Right ventricle myocardium superior (tissue), 1 donor: ENCODE measurements around the gene DHPS. TPM values are rescaled to one million over a fixed set of nuclear protein-coding genes. Genes with fewer than 3 reads are reported as not detected.

Source experiments
- total RNA-seq: library from RNA; stranded (reverse); fragmentation: NEBNext Ultra II Directional; extraction: Animal tissue kit (Norgen Biotek cat#: 25700); gene quantifications from one replicate; pipeline ENCODE4 v1.2.1, GENCODE V29; 2021
- donor health status: DM: no; HTN: yes; CAD: no; lungs with severe emphysema.

The DHPS gene
- total RNA-seq, 1 donor from 2014 or later = 42.9 TPM

Other genes starting within 250 kb of the DHPS start
- gene ZNF443, start 240.9 kb downstream of the DHPS start, total RNA-seq = 1.6 TPM
- gene ZNF709, start 197.1 kb downstream of the DHPS start, total RNA-seq = 1.4 TPM
- 9.9 TPM for gene ZNF564, start 130.4 kb downstream of the DHPS start, total RNA-seq
- 3.9 TPM for gene ZNF490, start 71.1 kb downstream of the DHPS start, total RNA-seq
- 14.5 TPM for gene ZNF791, start 71.0 kb downstream of the DHPS start, total RNA-seq
- gene MAN2B1, start 15.1 kb downstream of the DHPS start, total RNA-seq = 33.2 TPM
- gene WDR83, start 15.1 kb downstream of the DHPS start, total RNA-seq = 6.5 TPM
- gene GNG14, start 6.1 kb upstream of the DHPS start, total RNA-seq = not detected
- gene FBXW9, start 14.8 kb upstream of the DHPS start, total RNA-seq = 2.0 TPM
- 30.9 TPM for gene TNPO2, start 42.1 kb upstream of the DHPS start, total RNA-seq
- gene TRIR, start 52.8 kb upstream of the DHPS start, total RNA-seq = 117 TPM
- 60.7 TPM for gene GET3, start 55.6 kb upstream of the DHPS start, total RNA-seq
- not detected for gene BEST2, start 69.9 kb upstream of the DHPS start, total RNA-seq
- gene HOOK2, start 93.7 kb upstream of the DHPS start, total RNA-seq = 43.6 TPM
- 23.9 TPM for gene JUNB, start 109.6 kb upstream of the DHPS start, total RNA-seq
- 684 TPM for gene PRDX2, start 119.9 kb upstream of the DHPS start, total RNA-seq
- 1.6 TPM for gene THSD8, start 120.2 kb upstream of the DHPS start, total RNA-seq
- gene RNASEH2A, start 124.7 kb upstream of the DHPS start, total RNA-seq = 6.3 TPM
- not detected for gene RTBDN, start 152.7 kb upstream of the DHPS start, total RNA-seq
- not detected for gene MAST1, start 156.6 kb upstream of the DHPS start, total RNA-seq
- 16.9 TPM for gene DNASE2, start 199.6 kb upstream of the DHPS start, total RNA-seq
- gene KLF1, start 205.3 kb upstream of the DHPS start, total RNA-seq = not detected
- 39.5 TPM for gene GCDH, start 209.3 kb upstream of the DHPS start, total RNA-seq
- not detected for gene SYCE2, start 237.4 kb upstream of the DHPS start, total RNA-seq